GM18951 (cell line): ENCODE measurements around the gene FANCM.
A peak's percentile ranks its signal among the peaks of the same experiment; 100 is the strongest.

ENCODE experiments used
- POLR2A ChIP-seq: IDR thresholded peaks from 4 replicates; pipeline ENCODE4 v1.6.1; 2011; ENCODE audit warnings: mild to moderate bottlenecking; ENCODE audit not compliant: insufficient read length, insufficient read depth; ENCODE audit errors: extremely low read depth
- in situ Hi-C: fragments of 300-500 bp; cut with MboI; formaldehyde crosslinking; loops from one replicate; pipeline ENCODE4 v1.12.0; 2022; ENCODE audit warnings: low sequenced_read_pairs, mixed read lengths, inconsistent platforms; ENCODE audit not compliant: unreplicated experiment

The FANCM gene

GRCh38 chr14:45135659-45136395 lies at the start of gene FANCM:
TSS of gene FANCM (plus strand) at chr14:45135930. CDS start at chr14:45136032, 102 bp downstream.
- in situ Hi-C loops, result no loop called here
- TF ChIP-seq POLR2A, result peak; percentile 80

DNA sequence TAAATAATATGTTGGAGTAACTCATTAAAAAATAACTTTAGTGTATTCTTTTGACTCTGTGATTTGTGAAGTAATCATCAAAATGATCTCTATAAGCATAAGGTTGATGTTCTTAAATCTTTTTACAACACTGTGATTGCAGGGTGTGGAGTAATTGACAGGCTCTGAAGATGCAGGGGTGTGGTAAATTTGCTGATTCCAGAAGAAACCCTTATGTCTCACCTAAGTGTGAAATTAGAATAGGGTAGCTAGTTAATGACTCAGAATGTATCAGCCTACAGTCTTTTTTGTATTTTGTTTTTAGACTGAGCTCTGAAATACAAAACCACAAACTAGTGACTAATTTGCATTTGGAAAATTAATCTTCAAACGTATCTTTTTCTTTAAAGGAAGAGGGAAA lies 45.9 kb upstream of the FANCM start:
- TF ChIP-seq POLR2A, result no peak
- in situ Hi-C loops, result no loop called here

DNA sequence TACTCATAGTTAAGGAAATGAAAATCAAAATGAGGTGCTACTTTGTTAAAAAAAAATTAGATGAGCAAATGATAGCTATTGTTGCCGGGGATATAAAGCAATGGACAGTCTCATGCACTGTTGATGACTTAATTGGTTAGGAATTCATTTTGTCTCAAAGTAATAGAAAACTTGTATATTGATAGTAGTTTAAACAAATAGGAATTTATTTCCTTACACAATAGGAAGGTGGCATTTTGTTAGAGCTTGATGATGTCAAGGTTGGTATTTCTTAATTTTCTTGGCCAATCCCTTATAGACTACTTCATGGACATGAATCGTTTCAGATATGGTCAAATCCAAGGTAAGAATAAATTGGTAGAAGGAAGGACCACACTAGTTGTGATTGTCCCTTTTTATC lies 44.0 kb upstream of the FANCM start:
- no peak for TF ChIP-seq POLR2A

DNA sequence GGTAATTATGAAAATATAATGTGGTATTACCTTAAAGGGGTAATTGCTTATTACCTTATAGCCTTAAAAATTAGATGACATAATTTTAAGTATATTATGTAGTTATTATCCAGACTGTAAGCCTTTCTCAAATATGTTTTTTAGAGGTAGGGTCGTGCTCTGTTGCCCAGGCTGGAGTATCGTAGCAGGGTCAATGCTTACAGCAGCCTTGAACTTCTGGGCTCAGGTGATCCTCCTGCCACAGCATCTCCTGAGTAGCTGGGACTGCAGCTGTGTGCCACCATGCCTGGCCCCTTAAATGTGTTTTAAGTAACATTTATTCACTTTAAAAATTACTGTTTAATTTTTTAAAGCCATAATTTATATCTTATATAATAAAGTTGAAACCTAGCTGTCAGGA lies 41.5 kb upstream of the FANCM start:
- TF ChIP-seq POLR2A, result no peak
- in situ Hi-C loops, result no loop called here

More for the DNA sequence above, 44.0 kb upstream of the FANCM start:
- in situ Hi-C loops, result no loop called here

DNA sequence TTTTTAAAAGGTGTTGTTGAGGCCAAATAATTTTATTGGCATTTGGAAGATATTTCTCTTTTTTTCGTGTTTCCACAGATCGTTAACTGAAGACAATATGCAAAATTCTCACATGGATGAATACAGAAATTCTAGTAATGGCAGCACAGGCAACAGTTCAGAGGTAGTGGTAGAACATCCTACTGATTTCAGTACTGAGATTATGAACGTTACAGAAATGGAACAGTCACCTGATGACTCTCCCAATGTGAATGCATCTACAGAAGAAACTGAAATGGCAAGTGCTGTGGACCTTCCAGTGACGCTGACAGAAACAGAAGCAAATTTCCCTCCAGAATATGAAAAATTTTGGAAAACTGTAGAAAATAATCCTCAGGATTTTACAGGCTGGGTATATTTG lies 40.6 kb upstream of the FANCM start:
- TF ChIP-seq POLR2A, result no peak
- in situ Hi-C loops, result no loop called here

GRCh38 chr14:45096218-45096617 lies 39.5 kb upstream of the FANCM start:
- no peak for TF ChIP-seq POLR2A

GRCh38 chr14:45103806-45104205 lies 31.9 kb upstream of the FANCM start:
- no peak for TF ChIP-seq POLR2A
- in situ Hi-C loops, result no loop called here

More at GRCh38 chr14:45096218-45096617, 39.5 kb upstream of the FANCM start:
- in situ Hi-C loops, result no loop called here

GRCh38 chr14:45104561-45104960 lies 31.2 kb upstream of the FANCM start:
- TF ChIP-seq POLR2A, result no peak
- in situ Hi-C loops, result no loop called here

- in situ Hi-C loops, result no loop called here
- TF ChIP-seq POLR2A, result no peak
Measured at GRCh38 chr14:45112896-45113781, 22.6 kb upstream of the FANCM start.

GRCh38 chr14:45114327-45114726 lies 21.4 kb upstream of the FANCM start:
- in situ Hi-C loops, result no loop called here
- no peak for TF ChIP-seq POLR2A

DNA sequence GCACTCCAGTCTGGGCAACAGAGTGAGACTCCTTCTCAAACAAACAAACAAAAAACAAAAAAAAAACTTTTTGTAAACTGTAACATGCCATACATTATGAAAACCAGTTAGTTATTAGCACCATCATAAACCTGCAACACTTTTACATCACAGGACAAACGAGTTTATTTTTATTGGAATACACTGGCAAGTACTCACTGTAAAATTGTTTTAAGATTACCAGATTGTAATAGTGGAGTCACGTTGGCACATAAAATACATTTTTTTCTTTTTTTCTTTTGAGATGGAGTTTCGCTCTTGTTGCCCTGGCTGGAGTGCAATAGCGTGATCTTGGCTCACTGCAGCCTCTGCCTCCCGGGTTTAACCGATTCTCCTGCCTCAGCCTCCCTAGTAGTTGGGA lies 17.1 kb upstream of the FANCM start:
- in situ Hi-C loops, result no loop called here
- TF ChIP-seq POLR2A, result no peak

- TF ChIP-seq POLR2A, result no peak
- in situ Hi-C loops, result no loop called here
Measured at GRCh38 chr14:45120096-45120495, 15.6 kb upstream of the FANCM start.

GRCh38 chr14:45123271-45123670 lies 12.5 kb upstream of the FANCM start:
- no peak for TF ChIP-seq POLR2A
- in situ Hi-C loops, result no loop called here

- in situ Hi-C loops, result no loop called here
- TF ChIP-seq POLR2A, result no peak
Measured at GRCh38 chr14:45125754-45126153, 10.0 kb upstream of the FANCM start.
